ENCODE results near the gene PAK6. TPM values are rescaled to one million over a fixed set of nuclear protein-coding genes. Genes with fewer than 3 reads are reported as not detected.

PAK6 gene
- polyA plus RNA-seq, 3 donors, result 6.8 to 8.0 (median 7.7) TPM

GRCh38 chr15:40274350-40275274 lies 35.7 kb downstream of the PAK6 start:
- DNase-seq, result no peak

- no peak for DNase-seq
Measured at GRCh38 chr15:40275523-40275922, 36.7 kb downstream of the PAK6 start.

- no peak for DNase-seq
Measured at GRCh38 chr15:40275954-40276353, 37.1 kb downstream of the PAK6 start.

- DNase-seq, result no peak
Measured at GRCh38 chr15:40276927-40277326, 38.1 kb downstream of the PAK6 start.

- no peak for DNase-seq
Measured at GRCh38 chr15:40277471-40277870, 38.6 kb downstream of the PAK6 start.

- no peak for DNase-seq
Measured at GRCh38 chr15:40278026-40278425, 39.2 kb downstream of the PAK6 start.

- no peak for DNase-seq
Measured at GRCh38 chr15:40279437-40280141, 40.7 kb downstream of the PAK6 start.

- no peak for DNase-seq
Measured at GRCh38 chr15:40280260-40281056, 41.6 kb downstream of the PAK6 start.

GRCh38 chr15:40281057-40281800 lies 42.4 kb downstream of the PAK6 start:
- no peak for DNase-seq

- DNase-seq, result no peak
Measured at GRCh38 chr15:40281801-40282146, 42.9 kb downstream of the PAK6 start.

- DNase-seq, result no peak
Measured at GRCh38 chr15:40282147-40282868, 43.4 kb downstream of the PAK6 start.

- DNase-seq, result no peak
Measured at GRCh38 chr15:40282869-40283614, 44.2 kb downstream of the PAK6 start, which contains the start of gene ANKRD63. ANKRD63 (minus strand) TSS chr15:40283064; CDS start chr15:40282586, 478 bp downstream.

- no peak for DNase-seq
Measured at GRCh38 chr15:40283615-40284300, 44.9 kb downstream of the PAK6 start.

- no peak for DNase-seq
Measured at GRCh38 chr15:40285151-40285550, 46.3 kb downstream of the PAK6 start.

- no peak for DNase-seq
Measured at GRCh38 chr15:40285554-40286011, 46.7 kb downstream of the PAK6 start.

- no peak for DNase-seq
Measured at GRCh38 chr15:40286061-40286532, 47.2 kb downstream of the PAK6 start.

GRCh38 chr15:40286794-40287193 lies 47.9 kb downstream of the PAK6 start:
- no peak for DNase-seq

GRCh38 chr15:40287505-40287904 lies 48.6 kb downstream of the PAK6 start:
- DNase-seq, result no peak

GRCh38 chr15:40287968-40288367 lies 49.1 kb downstream of the PAK6 start:
- DNase-seq, result no peak
